SIG-M5 (cell line): Measurements from ENCODE around the gene MTG2.

ENCODE experiments used
- DNase-seq: peaks from one replicate; lab custom pipeline; 2025; lab: John Stamatoyannopoulos, UW

MTG2 gene

GRCh38 chr20:62203378-62204030 is 20.7 kb downstream of the MTG2 start:
- DNase-seq, result no peak

- DNase-seq, result no peak
These were observed 23.0 kb downstream of the MTG2 start for GRCh38 chr20:62205618-62206387.

- no peak for DNase-seq
These were observed 23.6 kb downstream of the MTG2 start for GRCh38 chr20:62206388-62206775.

GRCh38 chr20:62208061-62208794 is 25.4 kb downstream of the MTG2 start:
- DNase-seq, result no peak

GRCh38 chr20:62208795-62209755 is 26.2 kb downstream of the MTG2 start:
- no peak for DNase-seq

- no peak for DNase-seq
These were observed 27.1 kb downstream of the MTG2 start for GRCh38 chr20:62209850-62210495.

GRCh38 chr20:62210496-62210855 is 27.6 kb downstream of the MTG2 start:
- DNase-seq, result no peak

GRCh38 chr20:62211216-62211615 is 28.4 kb downstream of the MTG2 start:
- no peak for DNase-seq

GRCh38 chr20:62211769-62212288 is 29.0 kb downstream of the MTG2 start:
- DNase-seq, result no peak

- no peak for DNase-seq
These were observed 29.5 kb downstream of the MTG2 start for GRCh38 chr20:62212299-62212698.

- no peak for DNase-seq
These were observed 31.2 kb downstream of the MTG2 start for GRCh38 chr20:62214067-62214466.

GRCh38 chr20:62215020-62215990 is 32.5 kb downstream of the MTG2 start:
- DNase-seq, result no peak

- DNase-seq, result no peak
These were observed 33.3 kb downstream of the MTG2 start for GRCh38 chr20:62215991-62216635.

- DNase-seq, result no peak
These were observed 34.1 kb downstream of the MTG2 start for GRCh38 chr20:62216636-62217566.

- DNase-seq, result no peak
These were observed 35.3 kb downstream of the MTG2 start for GRCh38 chr20:62217913-62218773.

GRCh38 chr20:62219101-62219991 is 36.5 kb downstream of the MTG2 start:
- no peak for DNase-seq
